NCI-H1436 (cell line): ENCODE measurements around the gene RTN1.
"Not testable (repeated sequence)": the region's sequence is repeated elsewhere in the genome, so short reads cannot be mapped to it uniquely, and the experiment has no call there.

Experiments used
- DNase-seq: peaks from one replicate; lab custom pipeline; 2025; lab: John Stamatoyannopoulos, UW

The RTN1 gene

DNA sequence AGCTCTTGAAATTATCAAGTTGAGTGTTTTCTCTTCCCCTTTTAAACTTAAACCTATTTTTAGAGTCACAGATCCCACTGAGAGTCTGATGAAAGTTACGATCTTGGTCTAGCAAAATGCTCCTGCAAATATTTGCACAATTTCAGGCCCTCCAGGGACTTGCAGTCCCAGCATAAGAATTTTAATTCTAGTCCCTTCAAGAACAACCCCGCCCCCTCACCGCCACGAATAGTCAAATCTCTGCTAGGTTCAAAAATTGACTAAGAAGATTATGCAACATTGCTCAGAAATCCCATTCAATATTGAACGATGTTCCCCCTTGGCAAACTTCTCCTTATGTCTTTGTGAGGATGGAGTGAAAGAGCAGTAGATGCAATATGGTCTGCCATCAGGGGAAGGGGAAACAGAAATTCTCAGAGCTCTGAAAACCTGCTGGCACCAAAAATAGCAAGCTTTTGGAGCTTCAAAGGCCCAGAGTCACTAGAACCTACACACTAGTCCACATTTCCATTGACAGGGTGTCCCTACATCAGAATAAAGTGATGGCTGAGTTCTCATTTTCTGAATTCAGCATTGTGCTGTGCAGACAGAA, 166.4 kb downstream of the RTN1 start:
- no peak for DNase-seq

DNA sequence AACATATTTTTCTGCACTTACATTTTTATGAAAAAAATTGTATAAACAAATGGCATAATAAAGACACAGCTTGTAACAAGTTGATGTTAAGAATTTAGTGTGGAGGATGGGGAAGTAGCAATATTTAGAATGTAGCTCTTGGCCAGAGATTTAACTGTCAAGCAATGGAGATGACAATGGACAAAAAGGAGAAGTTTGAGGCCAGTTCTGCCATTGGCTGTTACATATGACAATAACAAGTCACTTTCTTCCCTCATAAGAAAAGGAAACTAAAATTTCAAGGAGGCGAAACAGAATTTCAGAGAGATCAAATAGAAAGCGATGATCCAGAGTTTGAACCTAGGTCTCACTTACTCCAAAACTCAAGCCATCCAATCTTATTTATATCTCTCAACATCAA, 171.1 kb downstream of the RTN1 start:
- DNase-seq, result no peak

DNA sequence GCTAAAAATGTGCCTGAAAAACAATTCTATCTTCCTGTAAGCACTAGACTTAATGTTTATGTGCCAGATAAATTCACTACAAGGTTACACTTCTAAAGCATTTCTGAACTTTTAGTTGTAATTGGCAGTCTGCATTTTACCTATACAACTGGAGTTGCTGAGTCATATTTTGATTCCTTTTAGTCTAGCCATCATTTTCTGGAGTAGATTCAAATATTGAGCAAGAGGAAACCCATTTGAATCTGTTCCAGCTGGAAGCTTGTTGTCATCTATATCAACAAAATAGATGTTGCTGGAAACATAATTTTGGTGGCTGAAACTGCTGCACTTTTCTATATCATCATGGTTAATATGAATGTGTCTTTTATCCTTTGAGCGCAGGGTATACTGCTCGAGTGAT, 171.8 kb downstream of the RTN1 start:
- no peak for DNase-seq

DNA sequence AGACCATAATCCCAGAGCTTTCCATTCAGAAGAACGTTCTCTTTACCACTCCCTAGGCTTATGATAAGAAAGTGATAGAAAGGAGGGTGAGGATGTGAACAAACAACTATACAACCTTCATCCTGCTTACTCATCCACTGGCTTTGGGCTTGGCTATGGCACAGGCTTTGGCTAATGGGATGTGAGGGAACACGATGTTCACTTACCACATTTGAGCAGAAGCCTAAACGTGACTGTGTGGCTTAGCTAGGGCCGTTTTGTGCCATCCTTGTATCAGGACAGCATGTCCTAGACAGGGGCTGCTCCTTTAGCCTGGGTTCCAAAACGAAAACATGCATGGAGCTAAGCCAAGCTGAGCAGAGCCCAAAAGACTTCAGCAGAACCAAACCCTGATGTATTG, 175.4 kb downstream of the RTN1 start:
- DNase-seq, result no peak

DNA sequence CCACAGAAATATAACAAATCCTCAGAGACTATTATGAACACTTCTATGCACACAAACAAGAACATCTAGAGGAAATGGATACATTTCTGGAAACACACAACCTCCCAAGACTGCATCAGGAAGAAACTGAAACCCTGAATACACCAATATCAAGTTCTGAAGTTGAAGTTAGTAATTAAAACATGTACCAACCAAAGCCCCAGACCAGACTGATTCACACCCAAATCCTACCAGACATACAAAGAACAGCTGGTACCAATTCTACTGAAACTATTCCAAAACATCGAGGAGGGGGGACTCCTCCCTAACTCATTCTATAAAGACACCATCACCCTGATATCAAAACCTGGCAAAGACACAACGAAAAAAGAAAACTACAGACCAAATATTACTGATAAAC, 179.3 kb downstream of the RTN1 start:
- DNase-seq, result no peak

DNA sequence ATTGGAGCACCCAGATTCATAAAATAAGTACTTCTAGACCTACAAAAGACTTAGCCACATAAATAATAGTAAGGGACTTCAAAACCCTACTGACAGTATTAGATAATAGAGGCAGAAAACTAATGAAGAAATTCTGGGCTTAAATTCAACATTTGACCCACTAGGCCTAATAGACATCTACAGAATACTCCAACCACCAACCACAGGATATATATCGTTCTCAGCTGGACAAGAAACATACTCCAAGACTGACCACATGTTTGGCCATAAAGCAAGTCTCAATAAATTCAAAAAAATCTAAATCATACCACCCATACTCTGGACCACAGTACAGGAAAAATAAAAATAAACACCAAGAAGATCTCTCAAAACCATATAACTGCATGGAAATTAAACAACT, 180.2 kb downstream of the RTN1 start:
- DNase-seq, result no peak

DNA sequence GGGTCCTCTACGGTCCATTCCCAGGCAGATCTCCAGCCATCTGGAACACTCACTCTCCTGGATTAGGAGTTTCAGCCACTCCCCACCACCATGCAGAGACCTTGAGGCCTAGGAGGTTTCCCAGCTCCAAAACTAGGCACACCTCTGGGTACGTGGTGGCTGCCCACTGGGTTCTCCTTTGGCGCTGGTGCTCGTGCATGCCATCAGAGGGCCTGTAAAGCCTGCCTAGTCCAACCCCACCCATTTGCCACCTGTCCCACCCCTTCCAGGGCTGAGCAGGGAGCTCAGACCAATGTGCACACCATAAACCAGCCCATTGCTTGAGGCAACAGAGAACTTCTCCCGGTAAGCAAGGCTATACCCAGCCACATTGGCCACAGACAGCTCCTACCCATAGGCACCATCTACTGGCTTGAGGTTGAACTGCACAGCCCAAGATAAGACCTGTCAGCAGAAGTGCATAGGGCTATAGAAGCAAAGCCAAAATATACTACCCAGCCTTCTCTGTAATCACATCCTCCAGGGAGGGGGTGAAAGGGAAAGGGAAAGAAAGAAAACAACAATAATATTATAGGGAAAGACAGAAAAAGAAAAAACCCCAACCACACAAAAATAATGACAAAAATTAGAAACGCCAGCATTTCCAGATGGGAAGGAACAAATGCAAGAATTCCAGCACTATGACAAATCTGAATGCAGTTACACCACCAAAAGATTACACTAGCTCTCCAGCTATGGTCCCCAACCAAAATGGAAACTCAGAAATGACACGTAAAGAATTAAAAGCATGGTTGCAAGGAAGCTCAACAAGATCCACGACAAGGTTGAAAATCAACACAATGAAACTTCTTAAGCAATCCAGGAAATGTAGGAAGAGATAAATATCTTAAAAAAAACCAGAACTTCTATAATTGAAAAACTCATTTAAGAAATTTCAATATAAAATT, 182.1 kb downstream of the RTN1 start:
- DNase-seq, result peak; percentile 48

DNA sequence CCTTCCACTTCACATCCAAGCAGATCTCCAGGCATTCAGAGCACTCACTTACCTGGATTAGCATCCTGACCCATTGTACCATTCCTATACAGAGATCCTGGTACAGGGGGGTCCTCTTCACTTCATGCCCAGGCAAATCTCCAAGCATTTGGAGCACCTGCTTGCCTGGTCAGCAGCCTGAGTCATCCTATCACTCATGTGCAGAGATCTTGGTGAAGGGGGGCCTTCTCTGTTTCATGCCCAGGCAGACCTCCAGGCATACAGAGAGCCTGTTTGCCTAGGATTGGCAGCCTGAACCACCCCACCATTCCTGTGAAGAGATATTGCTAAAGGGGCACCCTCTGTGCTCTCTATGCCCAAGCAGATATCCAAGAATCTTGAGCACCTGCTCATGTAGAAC, 182.9 kb downstream of the RTN1 start:
- DNase-seq, result no peak

DNA sequence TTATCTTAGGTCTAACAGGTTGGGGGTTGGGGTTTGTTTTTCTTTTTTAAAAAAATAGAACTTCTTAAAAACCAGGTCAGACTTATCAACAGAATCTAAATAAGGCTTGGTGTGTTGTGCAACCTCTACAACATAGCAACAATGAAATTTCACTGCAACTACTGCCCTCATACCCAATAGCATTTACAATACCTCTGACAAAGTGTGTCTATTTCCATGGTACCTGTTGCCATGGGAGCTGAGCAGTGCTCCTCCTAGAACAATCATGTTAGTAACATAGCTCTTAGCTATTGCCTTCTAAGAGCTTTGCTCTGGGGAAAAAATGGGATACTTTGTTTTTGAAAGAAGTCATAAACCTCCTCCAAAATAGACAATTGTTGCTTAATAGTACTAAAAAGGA, 190.7 kb downstream of the RTN1 start:
- DNase-seq, result peak; percentile 75

DNA sequence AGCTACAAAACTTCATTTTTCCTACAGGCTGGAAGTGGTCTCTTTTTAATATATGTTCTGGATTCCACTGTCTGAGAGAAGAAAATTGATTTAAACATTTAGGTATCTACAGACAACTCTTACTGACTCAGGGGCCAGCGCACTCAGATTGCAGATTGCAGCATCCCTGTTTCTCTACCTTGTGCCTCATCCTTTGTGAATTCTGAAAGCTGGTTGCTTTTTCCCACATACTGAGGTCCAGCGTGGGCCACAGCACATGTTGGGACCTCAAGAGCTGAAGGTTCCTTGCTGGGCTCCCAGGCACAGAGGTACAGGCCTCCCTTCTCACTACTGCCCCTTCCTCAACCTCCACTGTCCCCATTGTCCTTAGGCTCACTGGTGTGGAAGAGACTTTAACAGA, 192.2 kb downstream of the RTN1 start:
- no peak for DNase-seq

DNA sequence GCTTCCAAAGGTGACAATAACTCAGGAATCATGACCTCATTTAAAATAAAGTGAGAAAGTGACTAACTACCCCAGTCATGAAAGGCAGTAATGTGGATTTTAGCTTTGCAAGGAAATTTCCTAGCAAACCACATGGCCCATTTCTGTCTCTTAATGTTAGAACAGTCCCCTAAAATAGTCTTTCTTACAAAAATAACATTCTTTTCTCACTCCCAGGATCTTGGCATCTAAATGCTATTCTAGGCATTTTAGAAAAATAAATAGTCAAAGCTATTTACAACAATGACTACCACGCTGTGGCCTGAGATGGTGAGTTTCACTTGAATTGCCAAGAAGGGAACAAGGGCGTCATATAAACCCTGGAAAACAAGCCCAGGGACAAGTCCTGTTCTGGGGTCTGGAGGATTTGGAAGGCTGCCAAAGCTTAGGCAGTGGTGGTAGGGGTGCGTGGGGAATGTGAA, 192.8 kb downstream of the RTN1 start:
- no peak for DNase-seq

DNA sequence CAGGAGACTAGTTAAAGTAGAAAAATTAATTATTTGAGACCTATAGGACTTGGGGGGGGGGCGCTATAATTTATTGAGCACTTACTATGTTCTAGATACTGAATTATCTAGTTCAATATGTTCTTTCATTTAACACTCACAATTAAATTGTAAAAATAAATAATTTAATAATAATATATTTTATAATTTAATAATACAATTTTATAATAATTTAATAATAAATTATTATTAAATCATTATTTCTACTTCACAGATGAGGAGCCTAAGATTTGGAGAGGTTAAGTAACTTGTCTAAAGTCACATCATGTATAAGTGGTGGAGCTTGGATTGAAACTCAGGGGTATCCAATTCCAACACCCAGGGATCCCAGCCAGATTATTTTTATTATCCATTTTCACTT, 195.2 kb downstream of the RTN1 start:
- no peak for DNase-seq

DNA sequence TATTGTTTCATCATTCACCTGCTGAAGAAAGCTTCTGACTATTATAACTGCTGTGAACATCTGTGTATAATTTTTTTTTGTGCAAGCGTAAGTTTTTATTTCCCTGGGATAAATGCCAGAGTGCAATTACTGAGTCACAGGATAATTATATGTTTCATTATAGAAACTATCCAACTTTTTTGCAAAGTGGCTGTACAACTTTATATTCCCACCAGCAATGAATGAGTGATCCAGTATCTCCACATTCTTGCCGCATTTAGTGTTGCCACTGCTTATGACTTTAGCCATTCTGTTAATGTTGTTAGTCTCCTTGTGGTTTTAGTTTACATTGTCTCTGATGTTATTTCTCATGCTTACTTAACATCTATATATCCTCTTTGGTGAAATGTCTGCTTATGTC, 205.8 kb downstream of the RTN1 start:
- DNase-seq, result no peak

DNA sequence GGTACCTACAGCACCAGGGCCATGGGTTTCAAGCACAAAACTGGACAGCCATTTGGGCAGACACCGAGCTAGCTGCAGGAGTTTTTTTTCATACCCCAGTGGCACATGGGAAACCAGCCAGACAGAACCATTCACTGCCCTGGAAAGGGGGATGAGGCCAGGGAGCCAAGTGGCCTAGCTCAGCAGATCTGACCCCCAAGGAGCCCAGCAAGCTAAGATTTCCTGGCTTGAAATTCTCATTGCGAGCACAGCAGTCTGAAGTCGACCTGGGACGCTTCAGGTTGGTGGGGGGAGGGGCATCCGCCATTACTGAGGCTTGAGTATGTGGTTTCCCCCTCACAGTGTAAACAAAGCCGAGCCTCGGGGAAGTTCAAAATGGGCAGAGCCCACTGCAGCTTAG, 212.8 kb downstream of the RTN1 start:
- no peak for DNase-seq

DNA sequence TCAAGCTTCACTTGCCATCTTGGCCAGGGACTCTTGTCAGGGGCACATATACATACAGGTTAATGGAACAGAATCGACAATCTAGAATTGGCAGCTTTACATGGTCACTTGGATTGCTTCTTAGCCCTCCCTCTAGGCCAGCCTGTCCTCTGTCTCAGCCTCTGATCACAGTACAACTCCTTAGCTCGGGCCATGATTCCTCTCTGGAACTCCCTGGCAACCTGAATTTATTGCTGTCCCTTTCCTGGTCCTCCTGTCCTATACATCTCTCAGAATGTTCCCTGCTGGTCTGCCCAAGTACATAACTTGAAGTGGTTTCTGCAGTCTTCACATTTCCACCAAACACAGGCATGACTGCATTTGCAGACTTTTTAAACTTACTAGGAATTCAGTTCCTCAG, 214.1 kb downstream of the RTN1 start:
- no peak for DNase-seq

DNA sequence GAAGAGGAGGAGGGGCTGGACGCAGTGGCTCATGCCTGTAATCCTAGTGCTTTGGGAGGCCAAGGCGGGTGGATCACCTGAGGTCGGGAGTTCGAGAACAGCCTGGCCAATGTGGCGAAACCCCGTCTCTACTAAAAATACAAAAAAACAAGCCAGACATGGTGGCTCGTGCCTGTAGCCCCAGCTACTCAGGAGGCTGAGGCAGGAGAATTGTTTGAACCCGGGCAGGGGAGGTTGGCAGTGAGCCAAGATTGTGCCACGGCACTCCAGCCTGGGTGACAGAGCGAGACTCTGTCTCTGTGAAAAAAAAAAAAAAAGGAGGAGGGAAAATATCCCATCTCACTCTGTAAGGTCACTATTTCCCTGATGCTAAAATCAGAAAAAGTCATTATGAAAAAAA, 216.4 kb downstream of the RTN1 start:
- DNase-seq, result not testable (repeated sequence)

DNA sequence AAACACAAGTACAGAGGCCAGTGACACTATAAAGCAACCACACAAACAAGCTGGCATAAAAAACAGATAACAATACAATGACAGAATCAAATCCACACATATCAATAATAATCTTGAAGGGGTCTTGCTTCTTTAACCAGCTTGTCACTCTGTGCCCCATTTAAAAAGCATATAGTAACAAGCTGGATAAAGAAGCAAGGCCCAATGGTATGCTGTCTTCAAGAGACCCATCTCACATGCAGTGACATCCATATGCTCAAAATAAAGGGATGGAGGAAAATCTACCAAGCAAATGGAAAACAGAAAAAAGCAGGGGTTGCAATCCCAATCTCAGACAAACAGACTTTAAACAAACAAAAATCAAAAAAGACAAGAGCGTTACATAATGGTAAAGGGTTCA, 223.7 kb downstream of the RTN1 start:
- DNase-seq, result not testable (repeated sequence)

DNA sequence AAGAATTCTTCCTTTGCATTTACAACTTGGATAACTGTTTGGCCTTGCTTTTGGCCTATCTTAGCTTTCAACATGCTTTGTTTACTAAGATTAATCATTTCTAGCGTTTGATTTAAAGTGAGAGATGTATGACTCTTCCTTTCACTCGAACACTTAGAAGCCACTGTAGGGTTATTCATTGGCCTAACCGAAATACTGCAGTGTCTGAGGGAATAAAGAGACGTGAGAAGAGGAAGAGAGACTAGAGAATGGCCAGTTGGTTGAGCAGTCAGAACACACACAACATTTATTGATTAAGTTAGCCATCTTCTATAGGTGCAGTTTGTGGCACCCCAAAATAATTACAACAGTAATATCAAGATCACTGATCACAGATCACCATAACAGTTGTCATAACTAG, 231.7 kb downstream of the RTN1 start:
- DNase-seq, result no peak

DNA sequence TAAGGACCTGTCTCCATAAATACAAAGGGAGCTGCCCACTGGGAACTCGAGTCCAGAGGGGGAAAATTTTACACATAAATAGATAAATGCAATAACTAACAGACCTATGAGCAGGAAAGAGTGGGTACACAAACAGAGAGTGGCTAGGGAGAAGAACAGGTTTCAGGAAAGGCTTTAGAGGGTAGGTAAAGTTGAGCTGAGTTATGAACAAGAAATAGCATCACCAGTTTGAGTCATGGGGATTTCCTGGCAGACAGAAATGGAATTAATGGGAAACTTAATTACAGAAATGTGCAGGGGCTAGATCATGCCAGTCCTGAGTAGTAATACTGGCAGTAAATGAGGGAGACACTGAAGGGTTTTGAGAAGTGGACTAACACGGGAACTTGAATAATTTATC, 236.0 kb downstream of the RTN1 start:
- DNase-seq, result no peak

DNA sequence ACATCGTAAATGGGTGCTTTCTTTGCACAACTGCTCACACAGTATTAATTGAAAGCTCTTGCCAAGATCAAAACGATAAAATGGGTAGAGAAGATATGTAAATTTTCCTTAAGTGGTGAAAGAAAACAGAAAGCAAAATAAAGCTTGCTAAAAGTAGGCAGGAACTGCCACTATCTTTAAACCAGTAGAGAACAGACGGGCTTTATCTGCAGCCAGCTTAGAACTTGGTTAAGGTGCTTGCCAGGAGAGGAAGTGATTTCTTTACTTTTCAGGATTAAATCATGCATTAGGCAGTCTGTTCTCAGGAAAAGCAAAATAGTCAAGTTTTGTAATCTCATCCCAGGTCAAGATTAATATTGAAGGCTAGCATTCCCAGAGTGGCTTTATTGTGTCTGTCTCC, 237.1 kb downstream of the RTN1 start:
- no peak for DNase-seq

DNA sequence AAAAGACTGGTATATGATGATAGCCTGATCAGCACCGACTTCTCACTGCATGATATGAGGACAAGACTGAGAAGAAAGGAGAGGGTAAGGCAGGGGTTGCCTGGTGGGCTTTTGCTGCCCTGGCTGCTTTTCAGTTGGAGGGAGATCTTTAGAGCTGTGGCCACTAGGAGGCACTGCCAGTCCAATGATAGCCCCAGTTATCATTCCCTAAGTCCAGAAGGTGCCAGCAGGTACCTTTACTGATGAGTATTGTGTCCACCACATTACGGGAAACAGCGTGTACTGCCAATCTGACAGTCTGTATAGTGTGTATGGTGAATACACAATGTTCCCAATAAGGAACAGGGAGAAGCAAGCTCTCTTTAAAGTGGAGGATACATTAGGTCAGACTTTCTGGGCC, 238.2 kb downstream of the RTN1 start:
- peak; percentile 15 for DNase-seq

DNA sequence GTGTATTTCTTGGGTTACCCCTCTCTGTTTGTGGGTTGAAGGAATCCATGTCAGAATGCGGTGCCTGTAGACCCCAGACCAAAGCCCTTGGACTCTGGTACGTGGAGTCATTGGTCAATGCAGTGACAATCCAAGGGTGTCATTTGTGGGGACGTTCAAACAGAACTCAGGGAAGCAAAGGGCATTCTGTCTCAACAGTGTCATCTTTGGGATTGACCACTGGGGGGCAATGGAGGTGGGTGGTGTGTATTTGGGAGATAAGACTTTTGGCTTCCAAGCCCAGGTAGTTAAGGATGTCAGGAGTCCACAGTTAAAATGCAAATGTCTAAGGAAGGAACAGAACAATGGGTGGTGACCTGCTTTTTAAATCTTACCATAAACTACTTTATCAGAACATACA, 239.3 kb downstream of the RTN1 start:
- peak; percentile 35 for DNase-seq

DNA sequence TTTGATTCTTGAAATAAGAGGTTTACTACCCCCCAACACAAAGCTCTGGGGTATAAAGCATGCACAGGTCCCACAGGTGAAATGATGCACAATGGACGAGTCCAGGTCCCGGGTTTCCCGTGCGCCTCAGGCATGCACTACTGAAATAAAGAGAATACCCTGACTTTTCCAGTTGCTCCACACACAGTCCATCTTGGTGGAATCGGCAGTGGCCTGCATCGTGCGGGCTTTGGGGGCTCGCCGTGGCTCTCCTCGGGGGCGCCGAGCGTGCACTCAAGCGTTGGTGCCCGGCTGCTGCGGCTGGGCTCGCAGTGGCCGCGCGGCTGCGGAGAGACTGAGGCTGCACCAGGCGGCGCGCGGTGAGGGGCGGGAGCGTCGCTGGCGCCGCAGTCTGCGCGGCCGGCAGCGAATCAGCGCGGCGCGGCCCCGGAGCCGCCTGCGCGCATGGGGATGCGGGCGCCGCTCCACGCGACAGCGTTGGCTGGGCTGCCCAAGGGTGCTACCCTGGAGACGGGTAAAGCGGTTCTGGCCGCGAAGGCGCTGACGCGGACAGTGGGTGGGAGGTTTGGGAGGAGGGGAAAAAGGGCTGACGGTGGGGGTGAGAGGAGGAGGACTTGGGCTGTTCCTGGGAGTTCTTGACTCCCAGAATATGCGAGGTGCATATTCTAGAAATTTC, 240.2 kb downstream of the RTN1 start:
- peak; percentile 60 for DNase-seq
